ENCODE data around the gene CEP89.
"Not testable (repeated sequence)": the region's sequence is repeated elsewhere in the genome, so short reads cannot be mapped to it uniquely, and the experiment has no call there.

CEP89 gene

DNA sequence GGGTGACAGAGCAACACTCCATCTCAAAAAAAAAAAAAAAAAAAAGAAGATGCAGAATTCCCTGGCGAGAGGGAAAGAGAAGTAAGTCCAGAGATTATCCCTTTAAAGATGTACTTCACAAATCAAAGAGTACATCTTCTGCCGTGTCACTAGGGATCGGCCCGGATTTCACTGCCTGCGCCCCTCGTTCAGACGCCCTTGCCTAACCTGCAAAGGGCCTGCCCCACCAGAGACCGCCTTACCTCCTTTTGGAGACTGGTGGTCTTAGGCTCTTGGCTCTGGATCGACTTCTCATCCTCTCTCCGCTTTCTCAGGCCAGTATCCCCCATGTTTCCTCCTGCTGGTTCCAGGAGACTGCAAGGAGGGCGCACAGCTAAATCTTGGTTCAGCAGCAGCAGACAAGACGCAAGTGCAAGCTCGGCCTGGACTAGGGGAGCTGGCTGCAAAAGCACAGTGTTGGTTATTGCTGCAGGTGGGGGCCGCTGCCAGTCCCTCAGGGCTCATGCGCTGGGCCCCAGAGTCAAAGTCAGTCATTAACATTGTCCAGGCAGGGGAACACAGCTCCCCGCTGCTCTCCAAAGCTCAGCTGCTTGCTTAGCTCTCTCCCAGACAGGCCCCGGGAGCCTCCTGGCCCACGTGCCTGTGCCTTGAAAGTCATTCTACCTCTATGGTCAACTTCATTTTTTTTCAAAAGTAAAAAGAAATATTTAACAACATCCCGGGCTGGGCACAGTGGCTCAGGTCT lies 103.4 kb downstream of the CEP89 start:
- TF ChIP-seq, protein P1, sequence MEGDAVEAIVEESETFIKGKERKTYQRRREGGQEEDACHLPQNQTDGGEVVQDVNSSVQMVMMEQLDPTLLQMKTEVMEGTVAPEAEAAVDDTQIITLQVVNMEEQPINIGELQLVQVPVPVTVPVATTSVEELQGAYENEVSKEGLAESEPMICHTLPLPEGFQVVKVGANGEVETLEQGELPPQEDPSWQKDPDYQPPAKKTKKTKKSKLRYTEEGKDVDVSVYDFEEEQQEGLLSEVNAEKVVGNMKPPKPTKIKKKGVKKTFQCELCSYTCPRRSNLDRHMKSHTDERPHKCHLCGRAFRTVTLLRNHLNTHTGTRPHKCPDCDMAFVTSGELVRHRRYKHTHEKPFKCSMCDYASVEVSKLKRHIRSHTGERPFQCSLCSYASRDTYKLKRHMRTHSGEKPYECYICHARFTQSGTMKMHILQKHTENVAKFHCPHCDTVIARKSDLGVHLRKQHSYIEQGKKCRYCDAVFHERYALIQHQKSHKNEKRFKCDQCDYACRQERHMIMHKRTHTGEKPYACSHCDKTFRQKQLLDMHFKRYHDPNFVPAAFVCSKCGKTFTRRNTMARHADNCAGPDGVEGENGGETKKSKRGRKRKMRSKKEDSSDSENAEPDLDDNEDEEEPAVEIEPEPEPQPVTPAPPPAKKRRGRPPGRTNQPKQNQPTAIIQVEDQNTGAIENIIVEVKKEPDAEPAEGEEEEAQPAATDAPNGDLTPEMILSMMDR (IDR thresholded peaks at IDR 0.05; ENCODE audit: low read depth, low read length), result no peak
- Histone ChIP-seq H3K36me3 (no peaks in the 10 kb centered on the region), H3K9me3 (no peaks in the 10 kb centered on the region), H3K4me3 (ENCODE audit: low read depth, low read length) (no peak overlapping the region), H3K4me1 (no peaks in the 10 kb centered on the region), H3K27me3 (no peaks in the 10 kb centered on the region)
- DNase-seq, result no peak

DNA sequence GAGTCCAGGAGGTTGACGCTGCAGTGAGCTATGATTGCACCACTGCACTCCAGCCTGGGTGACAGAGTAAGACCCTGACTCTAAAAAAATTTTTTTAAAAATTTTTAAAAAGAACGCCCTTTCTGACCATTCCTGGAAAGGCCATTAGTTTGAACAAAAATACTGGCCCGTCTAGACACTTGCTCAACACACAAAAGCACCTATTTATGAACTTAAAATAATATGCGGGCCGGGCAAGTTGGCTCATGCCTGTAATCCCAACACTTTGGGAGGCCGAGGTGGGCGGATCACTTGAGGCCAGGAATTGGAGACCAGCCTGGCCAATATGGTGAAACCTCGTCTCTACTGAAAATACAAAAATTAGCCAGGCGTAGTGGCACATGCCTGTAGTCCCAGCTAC lies 104.3 kb downstream of the CEP89 start:
- H3K27me3 ChIP-seq; H3K9me3 ChIP-seq; DNase-seq; H3K4me3 ChIP-seq (ENCODE audit: low read depth, low read length); H3K36me3 ChIP-seq; H3K4me1 ChIP-seq: not testable (repeated sequence)

DNA sequence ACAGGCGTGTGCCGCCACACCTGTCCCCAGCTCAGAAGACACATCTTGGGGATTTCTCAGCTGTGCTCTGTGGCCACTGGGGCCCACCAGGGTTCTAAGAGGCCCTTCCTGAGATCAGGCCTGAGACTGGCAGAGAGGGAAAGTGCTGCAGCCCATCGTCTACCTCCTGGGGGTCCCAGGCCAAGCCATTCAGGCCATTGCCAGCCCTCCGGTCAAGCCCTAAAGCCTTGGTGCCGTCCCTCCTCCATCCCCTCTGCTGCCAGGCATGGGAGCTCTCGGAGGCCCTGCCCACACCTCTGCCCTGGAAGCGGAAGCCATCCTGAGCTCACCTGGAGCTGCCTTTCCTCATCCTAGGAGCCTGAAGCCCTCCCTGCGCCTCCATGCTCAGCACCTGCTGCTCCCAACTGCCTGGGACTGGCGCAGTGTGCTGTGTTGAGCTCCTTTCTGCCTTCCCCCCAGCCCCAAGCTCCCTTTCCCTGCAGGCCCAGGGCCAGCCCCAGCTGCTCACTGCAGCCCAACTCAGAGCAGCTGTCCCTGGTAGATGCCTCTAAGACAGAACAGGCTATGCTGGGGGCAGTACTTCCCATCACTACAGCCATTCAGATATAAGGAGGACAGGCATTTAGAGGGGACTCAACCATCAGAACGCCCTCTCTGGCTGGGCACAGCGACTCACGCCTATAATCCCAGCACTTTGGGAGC lies 105.0 kb downstream of the CEP89 start:
- Histone ChIP-seq H3K4me1 (no peaks in the 10 kb centered on the region), H3K27me3 (no peaks in the 10 kb centered on the region), H3K4me3 (ENCODE audit: low read depth, low read length) (no peak overlapping the region), H3K9me3 (no peaks in the 10 kb centered on the region), H3K36me3 (no peaks in the 10 kb centered on the region)
- TF ChIP-seq, protein P1 (IDR thresholded peaks at IDR 0.05; ENCODE audit: low read depth, low read length), result no peak
- no peak for DNase-seq

DNA sequence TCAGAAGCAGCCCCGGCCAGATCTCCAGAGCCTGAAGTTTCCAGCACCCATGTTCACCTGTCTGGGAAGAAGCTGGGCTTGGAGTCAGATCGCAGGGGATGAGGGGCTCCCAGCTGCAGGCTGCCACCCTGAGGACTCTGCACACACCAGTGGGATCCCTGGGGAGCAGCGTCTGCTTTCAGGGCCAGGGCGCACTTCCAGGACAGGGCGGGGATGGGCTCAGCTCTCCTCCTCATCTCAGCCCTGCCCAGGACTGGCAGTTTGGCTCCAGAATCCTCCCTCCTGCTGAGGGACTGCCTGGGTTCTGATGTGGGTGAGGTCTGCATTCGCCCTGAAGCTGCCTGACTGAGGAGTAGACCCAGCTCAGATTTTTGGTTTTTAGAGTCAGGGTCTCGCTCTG lies 105.7 kb downstream of the CEP89 start:
- Histone ChIP-seq H3K4me3 (ENCODE audit: low read depth, low read length) (no peak overlapping the region), H3K27me3 (no peaks in the 10 kb centered on the region), H3K36me3 (no peaks in the 10 kb centered on the region), H3K4me1 (no peaks in the 10 kb centered on the region), H3K9me3 (no peaks in the 10 kb centered on the region)
- TF ChIP-seq, protein P1 (IDR thresholded peaks at IDR 0.05; ENCODE audit: low read depth, low read length), result no peak
- no peak for DNase-seq

DNA sequence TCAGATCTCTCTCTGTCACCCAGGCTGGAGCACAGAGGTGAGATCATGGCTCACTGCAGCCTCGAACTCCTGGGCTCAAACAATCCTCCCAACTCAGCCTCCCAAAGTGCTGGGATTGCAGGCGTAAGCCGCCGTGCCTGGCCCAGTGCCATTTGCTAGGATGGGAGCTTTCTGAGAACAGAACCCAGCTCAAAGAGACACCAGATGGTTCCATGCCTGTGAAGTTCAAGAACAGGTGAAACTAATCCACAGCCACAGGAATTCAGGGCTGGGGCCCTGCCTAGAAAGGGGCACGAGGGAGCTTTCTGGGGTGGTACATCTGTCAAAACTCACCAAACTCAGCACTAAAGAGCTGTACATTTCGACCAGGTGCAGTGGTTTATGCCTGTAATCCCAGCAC lies 106.4 kb downstream of the CEP89 start:
- H3K9me3 ChIP-seq, result no peaks in the 10 kb centered on the region
- DNase-seq, result no peak
- no peak overlapping the region for H3K4me3 ChIP-seq (ENCODE audit: low read depth, low read length)
- no peaks in the 10 kb centered on the region for H3K27me3 ChIP-seq
- H3K4me1 ChIP-seq, result no peaks in the 10 kb centered on the region
- TF ChIP-seq, protein P1 (IDR thresholded peaks at IDR 0.05; ENCODE audit: low read depth, low read length), result no peak
- H3K36me3 ChIP-seq, result no peaks in the 10 kb centered on the region

DNA sequence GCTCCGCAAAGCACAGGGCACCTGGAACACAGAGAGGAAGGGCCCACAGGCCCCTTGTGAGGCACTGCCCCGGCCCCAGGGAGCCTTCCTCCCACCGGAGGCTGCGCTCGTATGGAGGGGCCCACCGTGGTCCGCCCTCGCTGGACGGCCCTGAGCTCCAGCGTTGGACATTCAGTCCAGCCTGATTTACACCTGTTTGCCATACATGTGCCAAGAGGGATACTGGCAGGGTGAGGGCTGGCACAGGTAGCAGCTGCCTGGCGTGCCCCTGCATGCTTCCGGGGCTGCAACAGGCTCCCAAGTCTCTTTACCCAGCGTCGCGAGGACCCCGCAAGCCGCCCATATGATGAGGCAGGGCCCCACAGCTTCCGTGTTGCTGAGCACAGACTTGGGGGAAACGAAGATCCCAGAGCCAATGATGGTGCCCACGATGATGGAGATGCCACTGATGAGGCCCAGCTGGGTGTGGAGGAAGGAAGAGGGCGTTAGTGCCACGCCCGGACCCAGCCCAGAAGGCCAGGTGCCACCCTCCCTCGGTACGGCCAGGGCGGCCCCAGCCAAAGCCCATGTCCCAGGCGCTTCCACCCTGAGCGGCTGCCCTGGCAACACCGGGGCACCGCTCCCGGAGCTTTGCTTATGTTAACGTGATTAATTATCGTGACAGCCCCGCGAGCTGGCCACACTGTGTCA lies 107.3 kb downstream of the CEP89 start:
- H3K27me3 ChIP-seq, result no peaks in the 10 kb centered on the region
- no peak for DNase-seq
- no peaks in the 10 kb centered on the region for H3K4me1 ChIP-seq
- H3K36me3 ChIP-seq, result no peaks in the 10 kb centered on the region
- H3K4me3 ChIP-seq (ENCODE audit: low read depth, low read length), result no peak overlapping the region
- H3K9me3 ChIP-seq, result no peaks in the 10 kb centered on the region
- TF ChIP-seq, protein P1 (IDR thresholded peaks at IDR 0.05; ENCODE audit: low read depth, low read length), result no peak
